Jurkat, Clone E6-1 (cell line): ENCODE data around the gene TEX261.

Experiments used
- DNase-seq: peaks from one replicate; pipeline ENCODE4 v3.0.0-alpha.2; 2011; ENCODE audit warnings: low read depth, low spot score
- H3K4me3 ChIP-seq: 2 replicates; pipeline ENCODE4 v1.5.1; 2011; ENCODE audit warnings: mild to moderate bottlenecking, low read length, control low read depth, moderate library complexity

Gene TEX261

DNA sequence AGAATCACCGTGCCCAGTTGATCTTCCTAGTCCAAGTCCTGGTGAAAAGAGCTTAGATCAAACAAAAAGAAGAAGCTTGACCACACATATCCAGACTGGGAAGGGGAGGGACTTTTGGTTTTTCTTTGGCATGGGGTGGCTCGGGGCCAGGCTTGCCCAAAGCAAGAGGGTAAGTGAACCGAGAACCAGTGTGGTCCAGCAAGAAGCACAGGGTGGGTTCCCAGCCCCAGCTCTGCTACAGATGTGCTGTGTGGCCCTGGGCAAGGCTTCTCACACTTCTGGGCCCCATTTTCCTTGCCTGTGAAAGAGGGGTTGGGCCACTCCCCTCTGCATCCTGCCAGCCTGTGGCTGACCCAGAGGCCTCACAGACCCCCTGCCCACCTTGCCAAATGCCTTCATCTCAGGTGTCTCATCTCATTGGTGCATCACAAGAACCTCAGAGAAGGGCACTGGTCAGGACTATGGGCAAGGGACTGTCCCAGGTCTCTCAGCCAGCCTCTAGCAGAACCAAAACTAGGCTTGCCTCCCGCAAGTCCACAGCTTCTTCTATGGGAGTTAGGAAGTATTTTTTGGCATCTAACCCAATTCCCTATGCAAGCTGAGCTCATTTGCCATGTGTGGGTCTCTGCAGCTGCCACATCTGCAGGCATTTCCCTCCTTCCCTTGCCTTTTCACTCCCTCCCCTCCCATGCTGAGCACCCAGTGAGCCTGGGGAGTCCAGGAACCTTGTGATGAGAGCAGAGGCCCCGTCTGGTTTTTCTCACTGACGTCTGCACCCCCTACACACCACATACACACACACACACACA lies 52.1 kb downstream of the TEX261 start:
- H3K4me3 ChIP-seq: no peak overlapping the region
- no peak for DNase-seq

DNA sequence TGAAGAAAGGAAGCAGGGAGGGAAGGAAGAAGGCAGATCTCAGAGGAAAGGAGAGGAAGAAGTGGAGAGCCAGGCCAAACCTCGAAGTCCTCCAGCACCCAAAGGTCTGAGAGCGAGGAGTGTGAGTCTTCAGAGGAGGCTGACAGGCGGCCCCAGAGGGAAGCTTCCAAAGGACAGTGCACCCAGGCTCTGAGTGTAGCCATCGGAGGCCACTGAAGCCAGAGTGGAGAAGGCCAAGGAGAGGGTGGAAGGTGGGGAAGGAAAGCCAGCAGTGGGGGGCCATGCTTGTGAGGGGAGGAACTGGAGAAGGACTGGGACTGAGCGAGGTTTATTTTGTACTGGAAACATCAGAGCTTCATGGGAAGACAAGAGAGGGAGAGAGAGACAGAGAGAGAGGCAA lies 53.0 kb downstream of the TEX261 start:
- DNase-seq: no peak
- H3K4me3 ChIP-seq: no peak overlapping the region

DNA sequence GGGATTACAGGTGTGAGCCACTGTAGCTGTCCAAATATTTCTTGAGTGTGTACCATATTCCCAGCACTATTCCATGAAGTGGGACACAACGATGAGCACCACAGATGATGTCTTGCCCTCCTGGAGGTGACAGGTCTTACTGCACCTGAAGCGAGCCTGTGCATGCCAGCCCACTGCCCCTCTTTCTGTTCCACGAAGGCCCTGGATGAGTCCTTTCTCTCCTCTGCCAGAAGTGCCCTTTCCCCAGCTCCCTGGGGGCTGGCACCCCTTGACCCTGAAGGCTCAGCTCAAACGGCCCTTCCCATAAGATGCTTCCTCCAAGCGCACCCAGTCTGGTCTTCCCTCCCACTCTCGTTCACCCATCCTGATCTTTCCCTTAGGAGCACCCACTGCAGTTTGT lies 53.5 kb downstream of the TEX261 start:
- no peak for DNase-seq
- H3K4me3 ChIP-seq: no peak overlapping the region

DNA sequence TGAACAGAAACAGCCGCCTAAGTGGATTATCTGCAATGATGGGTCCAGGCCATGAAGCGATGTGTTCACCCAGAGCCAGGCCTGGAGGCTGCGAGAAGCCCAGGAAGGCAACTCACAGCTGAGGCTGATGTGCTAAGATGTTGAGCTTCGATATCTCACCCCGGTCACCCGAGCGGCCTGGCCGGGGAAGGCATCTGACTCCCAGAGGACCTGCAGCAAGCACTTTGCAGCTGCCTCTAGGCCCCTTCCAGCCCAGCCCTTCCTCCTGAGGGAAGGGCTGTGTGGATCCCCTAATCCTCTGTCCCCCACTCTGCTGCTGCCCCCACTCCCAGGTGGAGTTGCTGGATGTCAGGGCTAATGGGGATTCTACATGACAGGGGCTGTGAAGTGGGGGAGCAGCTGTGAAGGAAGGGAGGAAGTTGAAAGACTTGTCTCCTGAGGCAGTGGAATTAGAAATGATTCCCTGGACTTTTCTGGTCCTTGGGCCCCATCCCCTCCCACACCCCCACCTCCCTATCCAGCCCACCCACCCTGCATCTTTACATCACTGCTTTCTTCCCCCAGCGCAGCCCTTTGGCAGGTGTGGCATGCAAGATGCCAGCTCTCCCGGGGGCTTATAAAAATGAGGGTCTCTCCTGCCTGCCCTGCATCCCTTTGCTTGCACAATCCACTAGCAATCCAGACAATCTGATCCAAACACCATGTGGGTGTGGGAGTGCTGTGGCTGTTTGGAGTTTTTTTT lies 54.7 kb downstream of the TEX261 start:
- H3K4me3 ChIP-seq: no peak overlapping the region
- no peak for DNase-seq

DNA sequence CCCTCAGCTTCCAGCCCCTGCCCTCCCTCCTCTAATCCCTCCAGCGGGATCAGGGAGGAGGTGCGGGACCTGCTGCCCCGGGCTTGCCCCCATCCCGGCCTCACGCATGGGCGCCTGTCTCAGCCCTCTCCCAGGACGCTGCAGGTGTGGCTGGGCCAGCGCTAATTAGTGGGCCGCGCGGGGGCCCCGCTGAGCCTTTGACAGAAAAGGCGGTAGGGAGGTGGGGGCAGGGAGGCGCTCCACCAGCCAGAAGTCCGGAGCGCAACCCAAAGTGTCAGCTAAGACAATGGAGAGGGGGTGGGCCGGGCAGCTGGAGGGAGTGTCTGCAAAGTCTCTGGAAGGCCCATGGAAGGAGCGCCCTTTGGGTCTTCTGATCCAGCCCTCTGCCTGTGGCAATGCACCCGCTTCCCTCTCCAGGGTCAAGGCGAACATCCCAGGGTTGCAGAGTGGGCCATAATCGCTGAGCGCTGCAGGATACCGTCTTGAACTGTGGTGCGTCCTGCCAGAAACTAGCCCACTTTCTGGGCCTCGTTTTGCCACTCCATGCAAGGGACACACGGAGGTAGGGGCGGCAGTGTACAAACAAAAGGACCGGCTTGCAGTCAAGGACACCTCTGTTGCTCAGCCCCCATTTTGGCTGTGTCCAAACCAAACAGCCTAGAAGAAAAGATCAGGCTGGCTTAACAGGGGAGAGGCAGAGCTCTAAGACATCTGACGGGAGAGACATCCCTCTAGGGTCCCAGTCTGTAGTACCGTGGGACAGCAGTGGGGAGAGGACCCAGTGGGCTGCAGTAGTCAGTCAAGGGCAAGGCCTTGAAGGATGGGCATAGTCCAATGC lies 55.5 kb downstream of the TEX261 start:
- no peak for DNase-seq
- no peak overlapping the region for H3K4me3 ChIP-seq

DNA sequence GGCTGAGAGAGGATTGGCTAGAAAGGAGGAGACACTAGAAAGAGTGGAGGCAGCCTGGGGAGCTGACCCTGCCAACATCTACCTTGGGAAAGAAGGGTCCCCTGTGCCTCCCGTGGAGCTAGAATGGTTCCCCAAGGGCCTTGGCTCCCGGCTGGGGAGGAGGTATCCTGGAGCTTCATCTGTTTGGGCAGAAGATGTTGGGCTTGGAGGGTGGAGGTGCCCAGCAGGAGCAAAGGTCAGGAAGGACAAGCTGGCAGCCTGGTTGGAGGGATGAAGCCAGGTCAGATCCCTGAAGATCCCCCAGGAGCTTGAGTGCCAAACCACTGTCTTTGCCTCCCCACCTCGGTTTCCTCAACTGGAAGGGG lies 56.1 kb downstream of the TEX261 start:
- H3K4me3 ChIP-seq: no peak overlapping the region
- no peak for DNase-seq

DNA sequence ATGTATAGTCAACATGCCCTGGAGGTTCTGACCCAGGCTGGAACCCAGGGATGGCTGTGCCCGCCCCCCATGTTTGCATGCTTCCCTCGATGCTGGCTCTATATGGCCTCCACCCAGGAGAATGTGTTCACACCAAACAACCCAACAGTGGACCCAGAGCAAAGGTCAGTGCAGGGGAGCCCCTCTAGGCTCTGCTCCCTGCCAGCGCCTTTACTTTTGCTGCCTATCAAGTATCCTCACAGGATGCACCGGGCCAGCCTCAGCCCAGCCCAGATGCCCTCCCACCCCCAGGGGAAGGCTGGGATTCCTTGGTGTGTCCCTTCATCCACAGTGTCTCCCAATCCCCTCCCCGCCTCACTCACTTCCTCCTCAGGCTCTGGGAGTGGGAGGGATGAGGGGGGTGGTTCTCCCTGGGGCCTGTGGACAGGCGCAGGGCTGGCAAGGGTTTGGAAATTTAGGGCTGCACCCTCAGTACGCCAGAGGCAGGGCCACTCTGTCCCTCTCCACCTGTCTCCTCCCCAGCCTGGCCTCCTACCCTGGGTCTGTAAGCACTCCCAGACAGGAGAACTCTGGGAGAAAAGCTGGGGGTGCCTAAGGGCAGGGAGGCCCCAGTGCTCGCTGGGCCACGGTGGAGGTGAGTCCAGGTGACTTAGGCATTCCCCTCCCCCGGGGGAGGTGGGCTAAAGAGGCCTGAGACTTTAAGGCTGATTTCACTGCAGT lies 56.6 kb downstream of the TEX261 start:
- H3K4me3 ChIP-seq: no peak overlapping the region
- DNase-seq: no peak

DNA sequence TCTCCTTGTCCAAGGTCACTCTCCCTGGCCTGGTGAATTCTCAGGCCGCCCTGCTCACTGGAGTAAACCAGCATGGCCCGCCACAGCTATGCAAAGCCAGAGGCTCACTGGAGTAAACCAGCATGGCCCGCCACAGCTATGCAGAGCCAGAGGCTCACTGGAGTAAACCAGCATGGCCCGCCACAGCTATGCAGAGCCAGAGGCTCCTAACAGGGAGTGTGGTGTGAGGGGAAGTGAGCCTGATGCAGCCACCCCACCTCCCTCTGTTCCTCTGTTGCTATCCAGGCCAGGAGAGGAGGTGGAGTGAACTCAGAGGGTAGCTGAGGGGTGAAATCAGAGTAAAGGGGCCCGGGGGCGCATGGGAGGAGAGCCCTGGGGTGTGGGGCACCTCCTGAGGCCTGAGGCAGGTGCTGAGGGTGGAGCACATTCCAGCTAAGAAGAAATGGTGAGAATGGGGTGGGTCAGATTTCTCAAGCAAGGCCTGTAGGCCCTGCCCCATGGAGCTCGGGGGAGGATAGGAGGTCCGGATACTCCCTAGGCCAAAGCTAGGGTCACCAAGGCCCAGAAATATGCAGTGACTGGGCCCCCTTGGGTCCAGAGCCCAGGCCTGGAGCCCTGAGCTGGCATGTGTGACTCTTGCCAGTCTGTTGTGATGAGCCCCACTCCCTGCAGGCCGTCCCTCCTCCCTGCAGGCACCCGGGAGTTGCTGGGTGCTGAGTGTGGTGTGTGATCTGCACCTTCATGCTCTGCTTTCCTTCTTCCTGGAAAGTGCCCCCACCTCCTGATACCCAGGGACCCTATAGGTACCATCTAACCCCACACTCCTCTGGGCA lies 57.5 kb downstream of the TEX261 start:
- no peak for DNase-seq
- H3K4me3 ChIP-seq: no peak overlapping the region

DNA sequence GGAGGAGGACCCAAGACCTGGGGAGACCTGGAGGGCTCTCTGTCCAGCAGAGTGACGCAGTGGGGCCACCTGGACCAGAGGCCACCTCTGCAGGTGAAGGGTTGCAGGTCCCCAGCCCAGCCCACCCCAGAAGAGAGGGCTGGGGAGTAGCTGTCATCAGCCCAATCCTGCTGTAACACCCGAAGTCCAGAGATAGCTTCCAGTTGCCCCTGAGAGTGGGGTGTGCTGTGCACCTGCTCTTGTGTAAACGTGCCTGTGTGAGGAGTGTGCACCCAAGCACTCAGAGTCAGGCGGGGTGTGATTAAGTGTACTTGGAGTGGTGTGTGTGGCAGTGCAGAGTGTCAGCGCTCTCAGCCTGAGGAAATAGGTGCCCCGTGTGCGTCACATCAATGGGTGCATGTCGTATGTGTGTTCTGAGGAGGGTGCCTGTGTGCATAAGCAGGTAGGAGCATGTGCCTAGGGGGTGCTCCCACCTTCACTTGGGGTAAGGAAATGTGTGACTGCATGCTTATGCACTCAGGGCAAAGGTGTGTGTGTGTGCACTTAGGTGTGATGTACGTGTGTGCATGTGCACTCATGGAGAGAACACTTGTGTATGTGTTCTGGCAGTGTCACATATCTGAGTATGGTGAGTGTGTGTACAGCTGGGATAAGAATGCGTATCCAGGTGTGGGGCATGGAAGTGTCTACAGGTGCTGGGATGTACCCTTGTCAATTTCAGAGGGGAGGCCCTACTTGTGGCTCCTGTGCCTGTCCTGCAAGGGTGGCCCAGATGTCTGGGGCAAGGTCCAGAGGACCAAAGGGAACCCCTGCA lies 58.3 kb downstream of the TEX261 start:
- no peak overlapping the region for H3K4me3 ChIP-seq
- no peak for DNase-seq
